H9 (cell line): ENCODE results near the gene FBXL19. TPM values are rescaled to one million over a fixed set of nuclear protein-coding genes. Genes with fewer than 3 reads are reported as not detected.

ENCODE experiments used
- DNase-seq: peaks from one replicate; pipeline ENCODE4 v3.0.0-alpha.2; 2017
- H2AFZ ChIP-seq: one replicate; pipeline ENCODE4 v1.6.1; 2013; ENCODE audit warnings: mild to moderate bottlenecking, low read length, control low read depth, moderate library complexity
- H2AK5ac ChIP-seq: 2 replicates; pipeline ENCODE4 v1.6.1; 2013; ENCODE audit warnings: low read length, control low read depth, mixed read lengths; ENCODE audit not compliant: insufficient read length
- H2BK120ac ChIP-seq: one replicate; pipeline ENCODE4 v1.6.1; 2013; ENCODE audit warnings: low read depth, mild to moderate bottlenecking, low read length, control low read depth, inconsistent platforms; ENCODE audit not compliant: poor library complexity, severe bottlenecking
- H2BK12ac ChIP-seq: 2 replicates; pipeline ENCODE4 v1.6.1; 2013; ENCODE audit warnings: low read length, control low read depth, mixed read lengths, low read depth; ENCODE audit not compliant: insufficient read length
- H2BK15ac ChIP-seq: 2 replicates; pipeline ENCODE4 v1.6.1; 2013; ENCODE audit warnings: low read depth, low read length, control low read depth
- H2BK20ac ChIP-seq: one replicate; pipeline ENCODE4 v1.6.1; 2013; ENCODE audit warnings: low read depth, mild to moderate bottlenecking, low read length, control low read depth, inconsistent platforms; ENCODE audit not compliant: poor library complexity, severe bottlenecking
- H2BK5ac ChIP-seq: 2 replicates; pipeline ENCODE4 v1.6.1; 2013; ENCODE audit warnings: low read length, control low read depth, mixed read lengths; ENCODE audit not compliant: insufficient read length
- H3K14ac ChIP-seq: 2 replicates; pipeline ENCODE4 v1.6.1; 2013; ENCODE audit warnings: low read length, control low read depth; ENCODE audit not compliant: insufficient read depth
- H3K18ac ChIP-seq: 2 replicates; pipeline ENCODE4 v1.6.1; 2013; ENCODE audit warnings: low read depth, mild to moderate bottlenecking, mixed read lengths, low read length, control low read depth; ENCODE audit not compliant: insufficient read length
- H3K23ac ChIP-seq: 2 replicates; pipeline ENCODE4 v1.6.1; 2013; ENCODE audit warnings: low read length, control low read depth, mixed read lengths, low read depth; ENCODE audit not compliant: insufficient read length
- H3K23me2 ChIP-seq: 2 replicates; pipeline ENCODE4 v1.6.1; 2013; ENCODE audit warnings: low read depth, mild to moderate bottlenecking, mixed read lengths, low read length, control low read depth; ENCODE audit not compliant: insufficient read length, poor library complexity, severe bottlenecking
- H3K27ac ChIP-seq: 2 replicates; pipeline ENCODE4 v1.5.1; 2013; ENCODE audit warnings: low read length, control low read depth, mixed read lengths, low read depth; ENCODE audit not compliant: insufficient read length
- H3K27me3 ChIP-seq: 2 replicates; pipeline ENCODE4 v1.6.1; 2013; ENCODE audit warnings: low read length, control low read depth, inconsistent platforms; ENCODE audit not compliant: insufficient read depth
- H3K4ac ChIP-seq: 2 replicates; pipeline ENCODE4 v1.6.1; 2013; ENCODE audit warnings: low read depth, mild to moderate bottlenecking, control low read depth, inconsistent platforms, low read length, moderate library complexity
- H3K4me1 ChIP-seq: 2 replicates; pipeline ENCODE4 v1.6.1; 2013; ENCODE audit warnings: low read length, control low read depth, inconsistent platforms; ENCODE audit not compliant: insufficient read depth
- H3K4me2 ChIP-seq: 2 replicates; pipeline ENCODE4 v1.6.1; 2013; ENCODE audit warnings: low read length, control low read depth, mixed read lengths; ENCODE audit not compliant: insufficient read length, insufficient read depth
- H3K56ac ChIP-seq: 2 replicates; pipeline ENCODE4 v1.6.1; 2013; ENCODE audit warnings: low read depth, mild to moderate bottlenecking, mixed read lengths, low read length, control low read depth; ENCODE audit not compliant: insufficient read length
- H3K79me1 ChIP-seq: 2 replicates; pipeline ENCODE4 v1.6.1; 2013; ENCODE audit warnings: low read depth, mild to moderate bottlenecking, moderate library complexity, low read length, control low read depth, inconsistent platforms; ENCODE audit not compliant: insufficient read depth, poor library complexity, severe bottlenecking
- H3K79me2 ChIP-seq: 2 replicates; pipeline ENCODE4 v1.6.1; 2013; ENCODE audit warnings: low read length, control low read depth, inconsistent platforms; ENCODE audit not compliant: insufficient read depth
- H3K9ac ChIP-seq: 2 replicates; pipeline ENCODE4 v1.6.1; 2013; ENCODE audit warnings: low read length, control low read depth, mixed read lengths; ENCODE audit not compliant: insufficient read length; ENCODE audit errors: extremely low read depth
- H3K9me3 ChIP-seq: one replicate; pipeline ENCODE4 v1.6.1; 2013; ENCODE audit warnings: low read depth, low read length, inconsistent platforms; ENCODE audit not compliant: control insufficient read depth
- H3T11ph ChIP-seq: one replicate; pipeline ENCODE4 v1.6.1; 2013; ENCODE audit warnings: mild to moderate bottlenecking, low read length, control low read depth, inconsistent platforms
- H4K20me1 ChIP-seq: one replicate; pipeline ENCODE4 v1.6.1; 2013; ENCODE audit not compliant: control insufficient read depth, insufficient read length, insufficient read depth
- H4K5ac ChIP-seq: 2 replicates; pipeline ENCODE4 v1.6.1; 2013; ENCODE audit warnings: low read depth, mild to moderate bottlenecking, mixed read lengths, low read length, control low read depth; ENCODE audit not compliant: insufficient read length
- H4K8ac ChIP-seq: replicated peaks from 2 replicates; pipeline ENCODE4 v1.6.1; 2013; ENCODE audit warnings: low read length, control low read depth, mixed read lengths, low read depth; ENCODE audit not compliant: insufficient read length
- H4K91ac ChIP-seq: 2 replicates; pipeline ENCODE4 v1.6.1; 2013; ENCODE audit warnings: low read depth, mild to moderate bottlenecking, moderate library complexity, mixed read lengths, low read length, control low read depth; ENCODE audit not compliant: insufficient read length
- H3K27ac Mint-ChIP-seq, 3 experiments: 2 replicates in 2 of 3; 3 replicates in 1 of 3; pipeline ENCODE4 v1.8.0; 2020 to 2021; ENCODE audit warnings: mixed read lengths in 3 of 3, mild to moderate bottlenecking in 1 of 3, moderate library complexity in 1 of 3
- H3K27me3 Mint-ChIP-seq: 2 replicates; pipeline ENCODE4 v1.8.0; 2021; ENCODE audit warnings: low read depth, mild to moderate bottlenecking, moderate library complexity, mixed read lengths
- H3K36me3 Mint-ChIP-seq, 3 experiments: 2 replicates in 2 of 3; 3 replicates in 1 of 3; pipeline ENCODE4 v1.8.0; 2020 to 2021; ENCODE audit warnings: low read depth in 3 of 3, mixed read lengths in 3 of 3; ENCODE audit not compliant: insufficient read depth in 1 of 3
- H3K4me1 Mint-ChIP-seq, 2 experiments: 2 replicates each; pipeline ENCODE4 v1.8.0; 2020; ENCODE audit warnings: mixed read lengths in 2 of 2
- H3K4me3 Mint-ChIP-seq, 2 experiments: 2 replicates in 1 of 2; 3 replicates in 1 of 2; pipeline ENCODE4 v1.8.0; 2020 to 2021; ENCODE audit warnings: mild to moderate bottlenecking in 2 of 2, mixed read lengths in 2 of 2, moderate library complexity in 1 of 2
- H3K9me3 Mint-ChIP-seq, 2 experiments: 2 replicates in 1 of 2; 3 replicates in 1 of 2; pipeline ENCODE4 v1.8.0; 2020; ENCODE audit warnings: mild to moderate bottlenecking in 2 of 2, mixed read lengths in 2 of 2, moderate library complexity in 1 of 2
- WGBS: extraction: QIAGEN DNeasy Blood & Tissue Kit; methylation state at CpG from one replicate; pipeline ENCODE4 v1.1.7; 2013; ENCODE audit warnings: missing lambda C conversion rate, low lambda C conversion rate, mixed read lengths; ENCODE audit not compliant: insufficient read length; ENCODE audit errors: extremely low coverage; 5-methylcytosine and 5-hydroxymethylcytosine counted together
- total RNA-seq: library from RNA; stranded (reverse); gene quantifications from 2 replicates; pipeline ENCODE4 v1.2.1, GENCODE V29; 2021
- TF ChIP-seq, protein P1 (sequence below): fragments of 200-600 bp; sonication (generic); conservative IDR thresholded peaks from 3 replicates; pipeline ENCODE4 v1.8.0; 2021; ENCODE audit warnings: antibody characterized with exemption, mild to moderate bottlenecking

The FBXL19 gene
- total RNA-seq, 1 experiment from 2014 or later, result 66.8 TPM

DNA sequence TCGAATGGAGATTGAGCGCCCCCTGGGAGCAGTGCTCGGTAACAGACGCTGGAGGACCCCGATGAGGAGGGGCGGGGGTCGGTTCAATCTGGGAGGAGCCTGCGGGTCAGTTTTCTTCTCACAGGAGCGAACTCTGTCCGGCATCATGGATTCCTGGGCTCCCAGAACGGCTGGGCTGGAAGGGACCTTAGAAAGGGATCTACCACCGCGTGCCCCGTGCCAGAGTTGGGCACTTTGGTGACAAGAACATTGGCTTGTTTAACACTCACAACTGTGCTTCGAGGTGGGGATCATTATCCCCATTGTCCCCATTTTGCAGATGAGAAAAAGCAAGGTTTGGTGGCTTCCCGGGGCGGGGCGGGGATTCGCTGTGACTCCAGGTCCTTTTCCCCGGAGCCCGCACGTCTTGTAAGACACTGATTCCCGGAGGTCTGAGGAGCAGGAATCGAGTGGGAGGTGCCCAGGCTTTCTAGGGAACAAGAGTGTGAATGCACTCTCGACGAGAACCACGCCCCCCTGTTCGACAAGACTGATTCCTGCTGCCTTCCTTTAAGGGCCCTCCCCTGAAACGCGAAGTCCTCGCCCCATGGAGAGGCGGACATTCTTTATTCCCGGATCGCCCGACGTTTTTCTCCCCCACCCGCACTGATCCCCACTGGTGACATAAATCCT lies 1.5 kb upstream of the FBXL19 start:
- Histone ChIP-seq H2BK20ac (no peak overlapping the region), H4K5ac (no peak overlapping the region), H3K18ac (no peak overlapping the region), H3K23me2 (peaks cover 10% of the 10 kb centered on the region), H2AFZ (no peak overlapping the region), H3K56ac (no peak overlapping the region), H3K23ac (no peak overlapping the region), H3K79me2 (no peaks in the 10 kb centered on the region), H3K9me3 (no peaks in the 10 kb centered on the region), H3K14ac (no peak overlapping the region), H3K9ac (peak overlapping the region; percentile 35), H2AK5ac (no peak overlapping the region), H3K27ac (no peak overlapping the region), H2BK15ac (no peak overlapping the region), H3K79me1 (no peaks in the 10 kb centered on the region), H4K8ac (no peak overlapping the region), H4K20me1 (no peaks in the 10 kb centered on the region), H3K27me3 (no peaks in the 10 kb centered on the region), H2BK12ac (no peak overlapping the region), H4K91ac (no peak overlapping the region), H2BK120ac (no peak overlapping the region), H3K4me2 (peak overlapping the region; percentile 58), H3K4me1 (no peaks in the 10 kb centered on the region), H3K4ac (no peak overlapping the region), H2BK5ac (no peak overlapping the region), H3T11ph (no peak overlapping the region)
- Mint-ChIP-seq H3K4me3 (peak overlapping the region; percentile 93 to 100), H3K27ac (peak overlapping the region; percentile 93 to 100 (median 98)), H3K4me1 (peaks cover 12 to 19% of the 10 kb centered on the region in 2 experiments), H3K27me3 (no peaks in the 10 kb centered on the region), H3K36me3 (peaks cover 12 to 15% (median 12%) of the 10 kb centered on the region in 3 experiments), H3K9me3 (no peaks in the 10 kb centered on the region; a peak in 1 of 5 replicates)
- no CpG with 5 or more reads among the region's 37 CpGs for WGBS
- peak; percentile 95 for DNase-seq
- TF ChIP-seq, protein P1, sequence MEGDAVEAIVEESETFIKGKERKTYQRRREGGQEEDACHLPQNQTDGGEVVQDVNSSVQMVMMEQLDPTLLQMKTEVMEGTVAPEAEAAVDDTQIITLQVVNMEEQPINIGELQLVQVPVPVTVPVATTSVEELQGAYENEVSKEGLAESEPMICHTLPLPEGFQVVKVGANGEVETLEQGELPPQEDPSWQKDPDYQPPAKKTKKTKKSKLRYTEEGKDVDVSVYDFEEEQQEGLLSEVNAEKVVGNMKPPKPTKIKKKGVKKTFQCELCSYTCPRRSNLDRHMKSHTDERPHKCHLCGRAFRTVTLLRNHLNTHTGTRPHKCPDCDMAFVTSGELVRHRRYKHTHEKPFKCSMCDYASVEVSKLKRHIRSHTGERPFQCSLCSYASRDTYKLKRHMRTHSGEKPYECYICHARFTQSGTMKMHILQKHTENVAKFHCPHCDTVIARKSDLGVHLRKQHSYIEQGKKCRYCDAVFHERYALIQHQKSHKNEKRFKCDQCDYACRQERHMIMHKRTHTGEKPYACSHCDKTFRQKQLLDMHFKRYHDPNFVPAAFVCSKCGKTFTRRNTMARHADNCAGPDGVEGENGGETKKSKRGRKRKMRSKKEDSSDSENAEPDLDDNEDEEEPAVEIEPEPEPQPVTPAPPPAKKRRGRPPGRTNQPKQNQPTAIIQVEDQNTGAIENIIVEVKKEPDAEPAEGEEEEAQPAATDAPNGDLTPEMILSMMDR, result peak; percentile 95
